ENCODE data around the gene IL5. TPM values are rescaled to one million over a fixed set of nuclear protein-coding genes. Genes with fewer than 3 reads are reported as not detected.
"Not testable (repeated sequence)": the region's sequence is repeated elsewhere in the genome, so short reads cannot be mapped to it uniquely, and the experiment has no call there.

IL5 gene
- not detected for polyA plus RNA-seq (2013, experiment 1 of 2; ENCODE audit: insufficient read length)
- polyA plus RNA-seq (2013, experiment 2 of 2; ENCODE audit: insufficient read length) = not detected

GRCh38 chr5:132543472-132544201, at the start of gene IL5:
IL5 (minus strand) TSS chr5:132543522; CDS start chr5:132543478, 44 bp downstream.
- no peak for DNase-seq

GRCh38 chr5:132592521-132592920, 49.2 kb upstream of the IL5 start:
- DNase-seq = no peak

GRCh38 chr5:132591145-132591544, 47.8 kb upstream of the IL5 start:
- DNase-seq = peak; percentile 6

GRCh38 chr5:132589467-132589866, 46.1 kb upstream of the IL5 start:
- no peak for DNase-seq

GRCh38 chr5:132586063-132586462, 42.7 kb upstream of the IL5 start:
- DNase-seq = no peak

GRCh38 chr5:132584560-132584959, 41.2 kb upstream of the IL5 start:
- DNase-seq = not testable (repeated sequence)

GRCh38 chr5:132576123-132576522, 32.8 kb upstream of the IL5 start:
- DNase-seq = no peak

GRCh38 chr5:132566657-132567056, 23.3 kb upstream of the IL5 start:
- DNase-seq = no peak

- not testable (repeated sequence) for DNase-seq
These were observed 21.2 kb upstream of the IL5 start for GRCh38 chr5:132564555-132564954.

- DNase-seq = no peak
These were observed 18.3 kb upstream of the IL5 start for GRCh38 chr5:132561601-132562000.

- no peak for DNase-seq
These were observed 16.2 kb upstream of the IL5 start for GRCh38 chr5:132559383-132560060.

- DNase-seq = peak; percentile 10
These were observed 14.3 kb upstream of the IL5 start for GRCh38 chr5:132557478-132558172.

- peak; percentile 90 for DNase-seq
These were observed 13.6 kb upstream of the IL5 start, which contains the start of gene RAD50 for GRCh38 chr5:132556763-132557477. RAD50 (plus strand) TSS chr5:132556977; CDS start chr5:132557325, 348 bp downstream.

- DNase-seq = peak; percentile 5
These were observed 12.9 kb upstream of the IL5 start for GRCh38 chr5:132556153-132556762.

GRCh38 chr5:132549576-132549975, 6.3 kb upstream of the IL5 start:
- no peak for DNase-seq

- DNase-seq = not testable (repeated sequence)
These were observed 5.5 kb upstream of the IL5 start for GRCh38 chr5:132548834-132549233.

GRCh38 chr5:132547269-132547668, 3.9 kb upstream of the IL5 start:
- DNase-seq = no peak

GRCh38 chr5:132546108-132546507, 2.8 kb upstream of the IL5 start:
- DNase-seq = no peak

- DNase-seq = no peak
These were observed 2.6 kb downstream of the IL5 start for GRCh38 chr5:132540764-132541163.

- DNase-seq = no peak
These were observed 3.2 kb downstream of the IL5 start for GRCh38 chr5:132540149-132540548.

- no peak for DNase-seq
These were observed 3.6 kb downstream of the IL5 start for GRCh38 chr5:132539716-132540115.

GRCh38 chr5:132530946-132531345, 12.4 kb downstream of the IL5 start:
- no peak for DNase-seq

Data from fibroblast of skin of abdomen (primary cell).